Activated CD4-positive, alpha-beta T cell treated with anti-CD3 and anti-CD28 coated beads for 48 hours (primary cell): Measurements from ENCODE around the gene TBPL2.
A peak's percentile ranks its signal among the peaks of the same experiment; 100 is the strongest.
"Not testable (repeated sequence)": the region's sequence is repeated elsewhere in the genome, so short reads cannot be mapped to it uniquely, and the experiment has no call there.

Source experiments
- DNase-seq: peaks from one replicate; pipeline ENCODE4 v3.0.0-alpha.2; 2020

TBPL2 gene

DNA sequence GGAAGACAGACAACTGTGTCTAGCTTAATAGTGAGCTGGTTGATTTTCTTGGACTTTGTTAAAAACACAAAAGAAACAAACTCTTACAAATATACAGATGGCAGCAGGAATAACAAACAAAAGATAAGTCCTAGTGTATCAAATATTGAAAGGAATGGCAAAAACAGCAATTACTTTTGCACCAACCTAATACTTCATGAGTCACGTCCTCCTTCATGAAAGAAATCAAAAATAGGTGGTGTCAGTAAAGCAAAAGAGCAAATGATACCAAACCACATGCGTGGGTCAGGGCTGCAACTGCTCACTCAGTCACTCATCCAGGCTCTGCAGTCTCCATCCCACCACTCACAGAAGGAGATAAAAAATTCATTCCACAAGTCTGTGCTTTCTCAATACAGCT, 40.6 kb downstream of the TBPL2 start:
- DNase-seq: no peak

DNA sequence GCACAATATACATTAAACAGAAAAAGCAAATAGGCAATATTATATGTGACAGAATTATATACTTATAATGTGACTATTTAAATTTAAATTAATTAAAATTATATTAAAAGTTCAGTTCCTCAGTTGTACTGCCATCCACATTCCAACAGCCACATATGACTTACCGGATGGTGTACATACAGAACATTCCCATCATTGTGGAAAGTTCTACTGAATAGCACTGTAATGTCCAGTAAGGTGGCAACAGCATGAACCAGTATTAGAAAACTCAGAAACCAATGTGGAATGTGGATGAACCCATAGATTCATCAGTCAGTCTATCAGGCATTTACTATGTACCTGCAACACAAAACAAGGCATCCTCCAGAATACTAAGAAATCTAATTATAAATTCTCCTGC, 41.2 kb downstream of the TBPL2 start:
- no peak for DNase-seq

DNA sequence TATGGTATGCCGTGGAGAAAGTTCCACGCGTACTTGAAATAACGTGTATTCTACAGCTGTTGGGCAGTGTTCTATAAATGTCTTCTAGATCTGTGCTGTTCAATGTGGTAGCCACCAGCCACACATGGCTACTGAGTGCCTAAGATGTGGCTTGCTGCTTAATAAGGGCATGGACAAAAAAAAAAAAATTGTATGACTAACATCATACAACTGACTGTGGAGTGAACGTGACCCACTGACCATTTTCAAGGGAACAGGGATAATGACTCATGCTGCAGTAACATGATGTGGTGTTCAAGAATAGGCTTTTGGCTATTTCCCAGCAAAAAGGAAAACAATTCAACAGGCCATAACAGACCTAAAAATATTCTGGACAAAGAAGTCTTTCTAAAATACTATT, 41.7 kb downstream of the TBPL2 start:
- DNase-seq: no peak

DNA sequence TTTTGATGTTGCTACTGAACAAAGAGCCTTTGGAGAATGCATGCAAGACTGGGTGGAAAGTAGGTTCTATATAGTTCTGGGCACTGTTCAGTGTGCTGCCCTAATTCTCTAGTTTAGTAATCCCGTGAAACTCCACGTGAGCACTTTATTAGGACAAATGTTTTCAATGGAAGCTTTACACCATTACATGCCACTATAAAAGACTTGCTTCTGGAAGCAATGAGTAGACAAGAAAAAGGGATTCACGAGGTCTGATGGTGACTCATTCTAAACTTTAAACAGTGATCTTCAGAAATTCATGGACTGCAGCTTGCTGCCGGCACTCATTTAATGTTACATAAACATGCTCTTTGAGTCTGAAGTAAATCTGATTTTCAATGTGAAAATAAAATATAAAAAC, 51.1 kb downstream of the TBPL2 start:
- no peak for DNase-seq

DNA sequence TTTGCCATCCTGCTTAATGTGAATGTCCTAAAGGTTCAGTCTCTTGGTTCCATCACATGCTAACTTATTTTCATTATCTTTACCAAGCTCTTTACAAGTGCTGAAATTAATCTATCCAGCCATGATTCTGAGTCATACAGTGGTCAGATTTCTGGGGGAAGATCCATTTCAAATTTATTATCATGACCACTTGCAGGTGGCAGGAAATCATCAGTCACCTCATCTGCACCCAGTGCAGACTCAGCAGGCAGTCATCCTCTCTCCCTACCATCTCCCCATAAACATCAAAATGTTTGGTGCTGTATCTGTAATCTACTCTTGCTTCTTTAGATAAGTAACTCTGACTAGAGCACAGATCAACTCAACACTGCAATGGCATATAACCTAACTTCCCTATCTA, 52.3 kb downstream of the TBPL2 start:
- no peak for DNase-seq

DNA sequence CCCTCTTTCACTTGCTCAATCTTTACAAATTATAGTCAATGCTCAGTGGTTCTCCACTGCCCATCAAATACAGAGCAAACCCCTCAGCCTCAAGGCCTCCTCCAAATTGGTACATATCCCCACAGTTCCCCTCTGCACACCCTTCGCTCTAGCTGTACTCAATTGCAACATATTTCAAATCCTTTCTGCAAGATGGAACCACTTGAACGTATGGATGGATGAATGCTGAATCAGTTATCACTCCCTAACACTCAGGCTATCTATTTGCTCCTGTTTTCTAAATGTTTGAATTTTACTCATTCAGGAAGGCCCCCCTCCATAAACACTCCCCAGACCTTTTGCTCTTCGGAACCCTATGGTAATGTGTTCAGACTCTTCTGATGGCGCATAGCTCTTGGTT, 53.3 kb downstream of the TBPL2 start:
- DNase-seq: no peak

DNA sequence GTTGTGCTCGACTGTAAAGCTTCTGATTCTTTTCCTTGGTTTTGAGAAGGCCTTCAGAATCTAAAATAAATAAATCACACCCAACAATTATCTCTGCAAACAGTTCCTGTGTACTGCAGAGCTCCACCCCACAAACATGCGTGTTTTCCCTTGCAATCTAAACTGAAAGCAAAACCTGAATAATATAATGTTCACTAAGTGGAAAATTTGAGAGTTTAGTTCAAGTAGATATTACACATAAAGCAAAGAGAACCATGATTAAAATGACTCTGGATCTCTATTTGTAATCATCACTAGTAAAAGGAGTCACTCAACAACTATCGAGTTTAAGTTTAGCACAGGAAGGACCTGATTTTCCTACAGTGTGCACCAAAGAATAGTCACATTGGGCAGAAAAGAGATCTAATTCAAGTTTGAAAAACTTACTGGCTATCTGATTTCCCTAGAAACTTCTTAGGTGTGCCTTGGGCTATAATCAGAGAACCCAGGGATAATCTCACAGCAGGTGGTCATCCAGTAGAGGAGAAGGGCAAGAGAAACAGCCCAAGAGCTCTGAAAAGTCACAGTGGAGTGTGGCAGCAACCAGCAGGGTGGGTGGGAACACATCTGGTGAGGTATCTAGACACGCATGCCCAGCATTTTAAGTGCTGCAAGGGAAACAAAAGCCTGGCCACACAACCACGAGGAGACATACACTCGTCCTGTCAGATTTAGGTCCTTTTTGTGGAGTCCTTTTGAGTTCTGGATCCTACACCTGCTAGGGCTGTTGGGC, 54.2 kb downstream of the TBPL2 start:
- DNase-seq: peak; percentile 27

DNA sequence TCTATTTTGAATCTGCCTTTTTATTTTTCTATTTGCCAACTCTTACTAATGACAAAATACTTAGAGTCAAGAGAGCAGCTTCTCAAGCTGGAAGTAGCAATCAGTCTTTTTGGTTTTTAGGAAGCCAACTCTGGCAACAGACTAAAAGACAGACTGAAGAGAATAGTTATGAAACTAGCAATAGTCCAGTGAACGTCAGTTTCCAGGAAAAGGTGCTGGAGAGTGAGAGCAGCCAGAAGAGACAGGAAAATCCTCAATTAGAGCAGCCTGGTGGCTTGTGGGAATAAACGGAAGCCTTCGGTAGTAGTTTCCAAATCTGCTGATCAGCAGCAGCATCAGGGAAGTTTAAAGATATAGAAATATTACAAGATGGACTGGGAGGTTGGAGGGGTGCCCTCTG, 55.9 kb downstream of the TBPL2 start:
- DNase-seq: no peak

DNA sequence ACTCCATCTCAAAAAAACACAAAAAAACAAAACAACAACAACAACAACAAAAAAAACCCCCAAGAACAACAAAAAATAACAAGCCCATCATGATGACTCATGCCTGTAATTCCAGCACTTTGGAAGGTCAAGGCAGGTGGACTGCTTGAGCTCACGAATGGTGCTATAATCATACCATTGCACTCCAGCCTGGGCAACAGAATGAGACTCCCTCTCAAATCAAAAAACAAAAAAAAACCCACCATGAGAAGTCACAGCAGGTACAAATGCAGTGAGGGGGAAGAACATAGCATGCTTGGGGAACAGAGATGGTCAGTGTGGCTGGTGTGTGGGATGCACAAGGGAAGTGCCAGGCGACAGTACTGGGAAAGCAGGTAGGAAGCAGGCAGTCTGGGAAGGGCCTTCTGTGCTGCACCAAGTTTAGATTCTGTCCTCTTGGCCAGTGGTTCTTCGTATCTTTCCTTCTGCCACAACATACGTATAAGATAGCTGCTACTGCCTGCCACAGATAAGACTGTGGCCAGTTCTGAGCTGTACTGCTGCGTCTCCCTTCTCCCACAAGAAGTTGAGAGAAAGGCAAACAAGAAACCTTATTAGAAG, 56.8 kb downstream of the TBPL2 start:
- DNase-seq: no peak

DNA sequence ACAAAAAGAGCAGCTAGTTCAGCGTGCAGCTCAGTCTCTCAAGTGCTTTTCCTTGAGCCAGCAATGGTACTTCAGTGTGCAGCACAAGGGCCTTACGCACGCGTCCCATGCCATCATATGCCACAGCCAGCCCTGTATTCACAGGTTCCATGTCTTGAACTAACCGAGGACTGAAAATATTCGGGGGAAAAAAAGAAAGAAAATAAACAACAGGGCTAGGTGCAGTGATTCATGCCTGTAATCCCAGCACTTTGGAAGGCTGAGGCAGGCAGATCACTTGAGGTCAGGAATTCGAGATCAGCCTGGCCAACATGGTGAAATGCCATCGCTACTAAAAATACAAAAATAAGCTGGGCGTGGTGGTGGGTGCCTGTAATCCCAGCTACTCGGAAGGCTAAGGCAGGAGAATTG, 57.4 kb downstream of the TBPL2 start:
- DNase-seq: not testable (repeated sequence)

DNA sequence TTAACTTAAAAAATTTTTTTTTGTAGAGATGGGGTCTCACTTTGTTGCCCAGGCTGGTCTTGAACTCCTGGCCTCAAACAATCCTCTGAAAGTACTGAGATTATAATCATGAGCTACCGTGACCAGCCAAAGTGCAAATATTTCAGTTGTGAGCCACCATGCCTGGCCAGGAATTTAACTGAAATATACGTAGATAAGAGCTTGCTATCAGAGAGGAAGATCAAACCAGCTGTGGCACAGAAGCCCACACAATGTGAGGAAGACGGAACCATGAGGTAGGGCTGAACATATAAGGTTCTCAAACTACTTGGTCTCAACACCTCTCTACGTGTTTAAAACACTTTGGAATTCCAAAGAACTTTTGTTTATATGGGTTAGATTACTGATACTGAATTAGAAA, 57.9 kb downstream of the TBPL2 start:
- no peak for DNase-seq

DNA sequence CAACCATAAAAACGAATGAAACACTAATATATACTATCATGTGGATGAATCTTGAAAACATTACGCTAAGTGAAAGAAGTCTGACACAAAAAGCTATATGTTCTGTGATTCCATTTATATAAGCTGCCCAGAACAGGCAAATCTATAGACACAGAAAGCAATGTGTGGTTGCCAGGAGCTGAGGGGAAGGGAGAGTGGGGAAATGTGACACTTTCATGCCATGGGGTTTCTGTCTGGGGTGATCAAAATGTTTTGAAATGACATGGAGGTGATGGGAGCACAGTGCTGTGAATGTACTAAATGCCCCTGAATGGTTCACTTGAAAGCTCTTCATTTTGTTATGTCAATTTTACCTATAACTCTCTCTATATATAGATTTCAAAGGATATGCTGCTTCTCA, 58.9 kb downstream of the TBPL2 start:
- no peak for DNase-seq

DNA sequence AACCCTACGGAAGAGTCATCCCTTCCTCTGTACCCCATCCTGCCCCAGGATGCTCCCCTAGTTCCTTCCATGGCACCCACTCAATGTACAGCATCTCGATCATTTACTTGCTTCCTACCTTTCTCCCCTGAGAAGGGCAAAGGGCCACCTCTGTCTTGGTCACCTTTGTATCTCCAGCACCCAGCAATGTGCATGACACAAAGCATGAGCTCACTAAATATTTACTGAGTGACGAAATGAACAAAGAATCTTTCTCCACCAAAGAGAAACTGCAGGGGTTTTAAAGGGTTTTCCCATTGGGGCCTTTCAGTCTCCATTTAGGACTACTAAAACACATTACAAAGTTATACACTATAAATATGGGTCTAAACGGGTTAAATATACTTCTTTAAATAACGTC, 59.4 kb downstream of the TBPL2 start:
- DNase-seq: no peak

DNA sequence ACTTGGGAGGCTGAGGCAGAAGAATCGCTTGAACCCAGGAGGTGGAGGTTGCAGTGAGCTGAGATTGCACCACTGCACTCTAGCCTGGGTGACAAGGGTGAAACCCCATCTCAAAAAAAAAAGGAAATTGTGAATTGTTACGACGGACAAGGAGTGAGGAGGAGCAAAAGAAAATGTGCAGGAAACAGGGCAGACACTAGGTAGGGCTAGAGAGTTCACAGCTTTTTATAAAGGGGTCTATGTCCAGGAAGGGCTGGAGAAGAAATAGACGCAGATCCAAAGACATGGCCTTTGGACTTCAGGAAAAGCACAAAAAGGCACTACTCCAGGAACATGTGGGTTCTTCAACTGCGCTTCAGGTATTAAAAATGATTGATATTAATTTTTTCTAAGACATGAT, 63.2 kb downstream of the TBPL2 start:
- no peak for DNase-seq

DNA sequence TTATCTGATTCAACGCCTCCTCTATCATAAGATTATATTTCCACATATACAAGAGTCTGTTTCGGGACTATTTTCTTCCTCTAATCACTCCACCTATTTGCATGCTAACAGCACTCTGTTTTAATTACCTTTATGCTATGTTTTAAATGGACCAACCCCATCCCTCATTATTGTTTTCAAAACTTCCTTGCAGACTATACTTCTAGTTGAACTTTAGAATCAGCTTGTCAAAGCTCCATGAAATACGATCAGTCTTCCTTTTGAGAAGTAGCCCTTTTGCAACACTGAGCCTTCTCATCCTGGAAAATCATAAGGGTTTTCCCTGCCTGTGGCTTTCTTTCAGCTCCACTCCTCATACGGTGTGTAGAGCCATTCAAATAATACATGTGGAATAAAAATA, 65.6 kb downstream of the TBPL2 start:
- no peak for DNase-seq

DNA sequence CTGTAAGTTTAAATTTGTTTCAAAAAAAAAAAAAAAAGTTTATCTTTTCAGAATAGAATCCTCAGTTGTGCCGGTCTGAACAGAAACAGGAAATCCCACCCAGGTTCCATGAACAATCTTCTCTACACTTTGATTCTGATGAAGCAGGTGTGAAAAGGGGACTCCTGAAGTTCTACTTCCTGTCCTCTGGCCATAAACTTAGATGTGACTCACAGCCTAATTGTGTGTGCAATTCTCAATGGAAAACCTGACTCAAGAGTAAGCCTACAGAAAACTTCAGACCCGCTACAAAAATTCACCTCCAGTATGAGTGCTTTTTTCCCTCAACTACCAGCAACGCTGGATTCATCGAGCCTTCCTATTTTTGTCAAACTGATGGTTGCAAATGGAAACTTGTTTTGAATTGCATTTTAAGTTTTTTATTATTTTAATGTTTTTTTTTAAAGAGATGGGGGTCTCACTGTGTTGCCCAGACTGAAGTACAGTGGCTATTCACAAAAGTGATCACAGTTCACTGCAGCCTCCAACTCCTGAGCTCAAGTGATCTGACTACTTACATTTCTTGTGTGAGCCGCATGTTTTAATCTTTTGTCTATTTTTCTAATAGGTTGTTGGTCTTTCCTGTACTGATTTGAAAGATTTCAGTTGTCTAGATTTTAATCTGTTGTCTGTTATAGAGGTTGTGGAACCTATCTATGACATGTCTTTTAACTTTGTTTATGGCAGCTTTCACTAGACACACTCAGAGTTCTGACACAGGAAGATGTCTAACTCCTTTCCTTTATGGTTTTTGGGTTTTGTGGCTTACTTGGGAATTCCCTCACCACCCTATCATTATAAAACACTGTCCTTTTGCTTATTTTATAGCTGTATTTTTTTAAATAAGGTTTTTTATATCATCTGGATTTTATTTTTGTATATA, 66.4 kb downstream of the TBPL2 start:
- peak; percentile 23 for DNase-seq

DNA sequence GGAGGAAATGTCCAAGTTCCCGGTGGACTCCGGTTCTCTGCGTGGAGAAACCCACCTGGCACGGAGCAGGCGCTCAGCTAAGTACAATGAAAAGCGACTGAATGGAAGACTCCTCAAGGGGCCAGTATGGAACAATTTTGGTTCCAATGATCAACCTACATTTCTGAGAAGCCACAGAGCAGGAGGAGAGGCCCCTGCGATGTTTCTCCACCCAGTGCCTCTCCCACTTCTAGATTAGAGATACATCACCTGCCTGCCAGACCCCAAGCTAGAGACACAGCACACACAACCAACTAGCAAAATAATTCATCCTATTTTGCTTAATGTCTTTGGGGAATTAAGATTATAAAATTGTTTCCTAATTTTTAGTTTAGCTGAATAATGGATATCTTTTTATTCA, 67.6 kb downstream of the TBPL2 start:
- no peak for DNase-seq

DNA sequence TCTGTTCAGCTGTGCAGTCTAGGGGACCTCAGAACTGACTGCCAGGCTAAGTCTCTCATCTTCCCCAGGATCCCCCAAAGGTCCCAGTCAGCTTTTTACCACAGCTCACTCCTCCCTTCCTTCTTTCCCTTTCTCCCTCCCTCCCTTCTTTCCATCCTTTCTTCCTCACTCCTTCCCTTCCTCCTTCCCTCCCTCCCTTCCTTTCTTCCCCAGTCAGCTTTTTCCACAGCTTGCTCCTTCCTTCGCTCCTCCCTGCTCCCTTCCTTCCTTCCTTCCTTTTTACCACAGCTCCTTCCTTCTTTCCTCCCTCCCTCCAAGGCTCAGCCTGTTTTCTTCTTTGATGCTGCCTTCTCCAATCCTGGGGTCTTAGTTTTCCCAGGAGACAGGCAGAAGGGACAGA, 68.0 kb downstream of the TBPL2 start:
- no peak for DNase-seq

DNA sequence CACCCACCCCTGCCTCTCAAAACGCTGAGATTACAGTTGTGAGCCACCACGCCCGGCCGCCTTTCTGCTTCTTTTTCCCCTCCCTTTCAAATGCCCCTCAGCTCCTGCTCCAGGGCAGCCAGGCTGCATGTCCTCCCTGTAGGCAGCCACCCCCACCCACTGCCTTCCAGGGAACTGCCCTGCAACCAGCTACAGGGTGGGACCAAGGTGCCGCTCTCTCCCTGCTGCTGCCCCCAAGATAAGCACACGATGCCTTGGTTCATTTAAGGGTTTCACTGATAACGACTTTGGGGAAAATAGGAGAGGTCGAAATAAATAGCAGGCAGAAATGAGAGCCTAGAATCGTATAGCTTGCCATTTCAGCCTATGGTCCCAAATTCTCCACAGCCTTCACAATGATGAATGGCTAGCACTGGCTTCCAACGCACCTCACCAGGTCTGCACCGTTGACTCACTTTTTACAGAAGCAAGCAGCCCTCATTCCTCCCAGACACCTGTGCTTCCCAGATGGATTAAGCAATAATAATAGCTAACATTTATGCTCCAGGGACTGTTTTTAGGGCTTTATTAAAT, 69.4 kb downstream of the TBPL2 start:
- no peak for DNase-seq

DNA sequence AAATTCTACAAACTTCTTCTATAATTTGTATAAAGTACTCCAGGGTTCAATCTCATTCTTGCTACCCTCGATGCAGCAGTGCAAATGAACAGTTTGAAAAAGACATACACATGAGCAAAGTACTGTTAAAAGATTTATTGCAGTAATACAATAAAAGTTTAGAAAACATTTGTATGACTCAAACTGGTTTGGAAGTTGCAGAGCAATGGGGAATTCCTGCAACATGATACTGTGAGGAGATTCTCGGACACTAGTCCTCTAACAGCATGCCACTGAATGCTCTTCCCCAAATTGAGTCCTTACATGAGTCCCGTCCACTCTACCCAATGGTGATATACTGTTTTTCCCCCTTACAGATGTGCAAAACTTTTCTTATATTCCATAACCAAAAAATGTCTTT, 74.1 kb downstream of the TBPL2 start:
- DNase-seq: no peak
